HG03520 (cell line): Measurements from ENCODE around the gene CDK6.
A peak's percentile ranks its signal among the peaks of the same experiment; 100 is the strongest.

Source experiments
- ATAC-seq: cut with Tn5 transposase; IDR thresholded peaks from one replicate; pipeline ENCODE4 v1.9.1; 2021; ENCODE audit warnings: mild to moderate bottlenecking, moderate library complexity; ENCODE audit not compliant: unreplicated experiment

The CDK6 gene

DNA sequence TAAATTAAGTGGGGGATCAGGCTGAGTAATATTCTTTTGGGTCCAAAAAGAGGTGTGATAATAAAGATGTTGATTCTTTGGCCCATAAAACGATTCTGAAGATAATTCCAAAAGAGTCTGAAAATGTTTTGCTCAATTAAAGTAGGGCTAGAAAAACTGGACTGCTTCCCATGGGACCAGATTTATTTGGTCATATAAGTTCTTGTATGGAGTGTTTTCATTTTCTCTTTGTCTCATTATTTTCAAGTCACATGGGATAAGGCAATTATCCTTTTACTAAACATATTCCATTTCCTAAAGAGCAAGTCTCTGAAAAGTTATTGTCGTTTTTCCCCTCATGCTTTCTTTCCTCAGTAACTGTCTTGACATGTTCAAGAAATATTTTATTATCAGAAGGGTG is 41.5 kb downstream of the CDK6 start:
- no peak for ATAC-seq

DNA sequence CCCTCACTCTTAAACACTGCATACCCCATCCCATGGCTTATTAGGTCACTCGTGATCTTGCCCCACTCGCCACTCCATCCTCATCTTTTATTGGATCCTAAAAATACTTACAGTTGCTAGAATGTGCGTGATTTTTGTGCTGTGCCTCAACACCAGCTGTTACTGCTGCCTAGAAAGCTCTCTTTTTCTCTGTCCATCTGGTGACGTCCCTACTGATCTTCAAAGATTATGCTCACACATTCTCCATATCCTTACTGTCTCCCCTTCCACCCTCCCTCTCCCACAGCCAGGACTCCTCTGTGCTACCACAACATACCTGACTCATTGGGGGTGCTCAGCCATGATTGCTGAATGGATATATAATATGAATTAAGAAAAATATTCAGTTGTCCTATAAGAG is 42.0 kb downstream of the CDK6 start:
- ATAC-seq: no peak

DNA sequence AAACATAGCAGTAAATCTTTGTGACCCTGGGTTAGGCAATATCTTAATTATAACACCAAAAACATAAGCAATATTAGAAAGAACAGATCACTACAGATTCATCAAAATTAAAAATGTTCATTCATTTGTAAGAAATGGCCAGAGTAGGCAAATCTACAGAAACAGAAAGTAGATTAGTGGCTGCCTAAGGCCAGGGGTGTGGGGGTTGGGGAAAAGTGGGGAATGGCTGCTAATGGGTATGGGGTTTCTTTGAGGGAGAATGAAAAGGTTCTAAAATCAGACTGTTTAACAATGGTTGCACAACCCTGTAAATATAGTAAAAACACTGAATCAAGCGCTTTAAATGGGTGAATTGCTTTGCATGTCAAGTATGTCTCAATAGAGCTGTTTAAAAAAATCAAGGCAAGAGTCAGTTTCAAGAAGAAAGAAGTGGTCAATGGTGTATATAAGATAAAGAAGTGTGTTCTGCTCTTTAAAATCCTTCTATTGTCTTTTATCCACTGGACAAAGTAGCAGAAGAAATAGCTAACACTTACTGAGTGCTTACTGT is 42.6 kb downstream of the CDK6 start:
- ATAC-seq: no peak

DNA sequence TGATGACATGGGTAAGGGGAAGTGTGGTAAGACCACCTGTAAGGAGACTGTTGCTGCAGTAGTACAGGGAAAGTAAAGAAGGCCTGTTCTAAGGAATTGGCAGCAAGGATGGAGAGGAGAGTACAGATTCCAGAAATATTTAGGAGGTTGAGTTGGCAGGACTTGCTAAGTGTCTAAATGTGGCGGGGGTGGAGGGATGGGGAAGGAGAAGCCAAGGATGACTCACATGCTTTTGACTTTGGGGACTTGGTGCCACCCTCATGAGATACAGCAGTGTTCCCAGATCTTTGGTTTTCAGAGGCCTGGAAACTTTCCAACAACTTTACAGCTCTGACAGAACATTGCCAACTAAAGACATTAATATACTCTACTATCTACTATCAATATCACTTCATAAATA is 45.4 kb downstream of the CDK6 start:
- no peak for ATAC-seq

DNA sequence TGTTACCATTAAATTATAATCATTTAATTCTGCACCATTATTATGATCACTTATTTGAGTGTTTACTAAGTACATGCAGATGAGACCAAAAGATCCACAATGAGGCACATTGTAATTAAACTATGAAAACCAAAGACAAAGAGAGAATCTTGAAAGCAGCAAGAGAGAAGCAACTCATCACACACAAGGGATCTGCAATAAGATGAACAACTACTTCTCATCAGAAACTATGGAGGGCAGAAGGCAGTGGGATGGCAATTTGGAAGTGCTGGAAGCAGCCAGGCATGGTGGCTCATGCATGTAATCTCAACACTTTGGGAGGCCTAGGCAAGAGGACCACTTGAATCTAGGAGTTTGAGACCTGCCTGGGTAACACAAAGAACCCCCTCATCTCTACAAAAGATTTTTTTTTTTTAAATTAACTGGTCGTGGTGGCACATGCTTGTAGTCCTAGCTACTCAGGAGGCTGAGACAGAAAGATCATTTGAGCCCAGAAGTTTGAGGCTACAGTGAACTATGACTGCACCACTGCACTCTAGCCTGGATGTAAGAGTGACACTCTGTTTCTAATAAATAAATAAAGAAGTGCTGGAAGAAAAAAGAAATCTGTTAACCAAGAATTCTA is 47.7 kb downstream of the CDK6 start:
- no peak for ATAC-seq

DNA sequence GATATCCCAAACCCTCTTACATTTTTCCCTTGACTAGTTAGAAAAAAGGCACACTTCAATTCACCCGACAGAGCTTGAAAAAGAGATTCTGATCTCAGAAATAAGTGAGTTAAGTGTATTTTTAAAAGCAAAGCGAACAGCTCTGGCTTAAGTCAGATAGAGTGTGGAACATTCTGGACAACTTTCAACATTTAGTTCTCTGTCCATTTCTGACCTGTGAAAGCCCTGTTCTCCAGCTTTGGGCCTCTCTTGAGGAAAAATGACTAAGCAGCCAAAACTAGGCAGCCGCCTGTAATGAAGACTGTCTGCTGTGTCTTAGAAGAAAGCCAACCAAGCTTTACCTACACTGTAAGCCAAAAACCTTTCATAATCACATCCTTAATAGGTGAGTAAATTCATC is 50.5 kb downstream of the CDK6 start:
- ATAC-seq: no peak

DNA sequence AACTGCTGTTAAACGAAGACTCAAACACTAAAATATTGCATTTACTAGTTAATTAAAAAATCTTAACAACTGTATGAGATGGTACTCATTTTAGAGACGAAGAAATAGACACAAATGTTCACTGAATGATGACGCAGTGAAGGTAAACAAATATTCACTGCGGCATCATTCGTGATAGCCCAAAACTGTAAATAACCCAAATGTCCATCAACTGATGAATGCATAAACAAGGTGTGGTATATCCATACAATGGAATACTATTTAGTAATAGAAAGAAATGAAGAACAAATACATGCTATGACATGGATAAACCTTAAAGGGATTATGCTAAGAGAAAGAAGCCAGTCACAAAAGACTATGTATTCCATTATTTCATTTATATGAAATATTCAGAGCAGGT is 51.4 kb downstream of the CDK6 start:
- no peak for ATAC-seq

DNA sequence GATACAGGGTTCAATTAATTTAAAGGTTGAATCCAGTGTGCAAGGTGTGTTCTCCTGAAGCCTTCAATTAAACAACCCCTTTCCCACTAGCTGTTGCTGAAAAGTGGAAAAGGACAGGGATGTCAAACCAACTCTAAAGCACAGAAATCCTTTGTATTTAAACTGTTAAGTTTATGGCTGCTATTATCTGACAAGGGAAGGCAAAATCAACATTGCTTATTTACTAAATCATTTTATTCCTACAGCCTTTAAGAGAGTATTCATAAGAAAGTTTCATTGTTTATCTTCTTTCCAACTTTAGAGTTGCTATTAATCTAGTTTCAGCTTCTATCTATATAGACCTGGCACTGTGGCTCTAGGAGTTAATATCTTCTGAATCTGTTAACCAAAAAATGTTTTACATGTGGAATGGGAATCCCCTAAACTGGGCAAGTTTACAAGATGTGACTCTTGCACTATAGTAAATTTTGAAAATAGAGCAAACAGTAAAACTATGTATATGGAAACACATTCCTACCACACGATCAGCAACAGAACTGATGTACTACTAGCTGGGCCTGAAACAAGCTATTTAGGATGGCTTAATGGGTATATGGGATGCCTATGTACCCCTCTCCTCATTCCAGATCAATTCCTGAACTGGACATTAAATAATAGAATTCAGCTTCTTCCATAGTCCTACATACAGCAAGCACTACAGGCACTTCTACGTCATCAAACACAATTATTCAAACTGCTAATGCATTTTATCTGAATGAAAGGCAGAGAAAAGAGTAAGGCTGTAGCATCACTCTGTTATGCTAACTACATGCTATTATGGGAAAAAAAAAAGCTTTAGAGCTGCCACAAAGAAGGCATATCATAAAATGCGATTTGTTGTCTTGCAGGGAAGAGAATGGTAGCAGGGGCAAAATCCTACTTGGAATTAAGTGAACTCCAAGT is 52.8 kb downstream of the CDK6 start:
- no peak for ATAC-seq

DNA sequence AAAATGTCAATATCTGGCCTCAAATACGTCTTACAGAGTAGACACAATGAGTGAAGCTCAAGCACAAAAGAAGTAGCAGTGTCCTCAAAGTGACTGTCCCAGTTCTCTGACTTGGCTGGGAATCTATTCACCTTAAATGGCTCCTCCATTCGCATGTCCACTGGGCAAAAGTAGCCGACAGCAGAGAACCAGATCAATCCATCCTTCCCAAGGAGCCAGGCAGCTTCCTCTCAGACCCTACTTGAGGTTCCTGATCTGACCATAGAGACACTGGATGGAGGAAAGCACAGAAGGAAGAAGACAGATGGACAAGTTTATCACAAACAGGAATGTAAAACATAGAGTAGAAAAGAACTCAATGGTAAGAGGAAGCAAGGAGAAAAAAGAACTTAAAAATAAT is 53.5 kb downstream of the CDK6 start:
- ATAC-seq: no peak

DNA sequence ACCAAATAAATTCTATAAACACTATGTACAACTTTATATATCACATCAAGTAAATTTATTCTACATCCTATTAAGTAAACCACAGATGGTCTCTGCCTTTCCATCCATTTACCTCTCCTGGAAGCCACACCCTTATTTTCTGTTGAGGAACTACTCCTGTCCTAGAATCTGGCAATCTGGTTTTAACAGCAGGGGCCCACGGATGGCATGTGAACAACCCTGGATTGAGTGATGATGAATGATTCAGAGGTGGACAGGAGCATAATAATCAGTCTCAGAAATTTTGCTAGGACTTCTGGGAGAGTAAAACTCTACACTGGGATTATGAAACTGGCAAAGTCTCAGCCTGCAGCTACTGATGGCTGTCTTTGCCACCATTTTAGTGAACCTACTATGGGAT is 54.1 kb downstream of the CDK6 start:
- no peak for ATAC-seq

DNA sequence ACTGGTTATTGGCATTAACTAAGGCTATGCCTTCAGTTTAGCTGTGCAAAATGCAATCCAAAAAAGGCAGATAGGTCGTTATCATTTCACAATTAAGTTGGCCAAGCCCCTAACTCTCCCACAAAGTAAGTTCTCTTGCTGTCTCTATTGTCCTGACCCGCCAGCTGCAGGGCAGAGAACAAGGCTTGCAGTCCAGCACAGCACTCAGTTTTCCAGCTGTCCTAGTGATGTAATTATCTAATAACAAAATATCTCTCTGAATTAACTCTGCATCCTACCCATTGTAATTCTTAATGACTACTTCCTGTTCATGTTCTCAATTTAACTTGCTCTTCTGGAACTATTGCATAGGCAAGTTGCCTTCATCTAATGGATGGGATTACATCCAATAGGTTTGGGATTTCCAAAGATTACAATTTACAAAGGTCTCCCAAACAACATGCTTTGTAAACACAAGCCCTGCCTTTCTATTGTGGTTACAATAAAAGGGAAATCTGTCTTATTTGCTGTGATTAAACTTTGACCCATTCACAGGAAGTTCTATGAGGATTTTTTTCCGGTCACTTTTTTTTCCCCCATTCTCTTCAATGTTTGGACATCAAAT is 55.2 kb downstream of the CDK6 start:
- ATAC-seq: no peak

DNA sequence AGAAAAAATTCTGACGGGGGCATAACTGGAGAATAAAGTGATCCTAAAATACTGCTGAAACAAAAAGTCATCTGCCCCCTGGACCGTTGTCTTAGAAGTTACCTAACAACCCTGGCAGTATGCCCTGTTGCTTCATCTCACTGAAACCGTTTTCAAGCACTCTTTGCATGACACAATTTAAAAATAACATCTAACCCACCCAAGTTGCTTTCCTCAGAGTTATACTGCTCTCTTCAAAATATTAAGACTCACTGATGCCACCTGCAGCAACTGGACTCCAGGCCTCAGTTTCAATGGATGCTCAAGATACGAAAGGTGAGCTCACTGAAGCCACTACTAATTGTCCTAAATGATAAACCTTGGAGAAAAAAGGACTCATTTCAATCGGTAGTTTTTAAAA is 57.4 kb downstream of the CDK6 start:
- ATAC-seq: peak; percentile 85

DNA sequence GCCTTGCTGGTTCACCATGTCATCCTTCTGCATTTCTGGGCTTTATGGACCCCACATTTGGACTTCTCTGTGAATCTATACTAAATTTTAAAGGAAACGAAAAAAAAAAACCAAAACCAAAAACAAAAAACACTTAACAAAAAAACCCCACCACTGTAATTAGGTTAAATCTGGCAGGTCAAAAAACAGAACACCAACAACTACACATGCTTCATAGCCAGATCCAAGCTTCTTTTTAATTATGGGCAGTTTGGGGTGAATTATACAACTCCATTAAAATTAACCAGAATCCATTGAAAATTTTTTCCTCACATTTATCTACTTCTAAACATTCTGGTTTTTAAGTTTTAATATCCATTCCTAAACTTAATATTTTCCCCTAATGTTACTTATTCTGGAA is 58.4 kb downstream of the CDK6 start:
- no peak for ATAC-seq

DNA sequence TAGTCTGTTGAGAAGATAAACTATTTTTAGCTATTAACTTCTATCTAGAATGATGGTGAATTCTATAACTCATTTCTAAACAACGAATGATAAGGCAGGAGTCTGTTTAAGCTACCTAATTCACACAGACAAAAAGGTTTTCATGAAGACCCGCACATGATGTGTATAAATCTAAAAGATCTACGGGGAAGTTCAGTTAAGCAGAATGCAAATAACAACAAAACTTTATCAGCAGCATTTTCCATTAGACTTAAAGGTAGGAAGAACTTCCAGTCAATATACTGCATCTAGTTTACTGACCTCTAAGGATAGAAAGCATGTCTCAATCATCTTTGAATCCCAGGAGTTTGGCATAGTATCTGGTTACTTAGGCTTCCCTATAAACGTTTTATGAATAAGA is 62.6 kb downstream of the CDK6 start:
- ATAC-seq: no peak

DNA sequence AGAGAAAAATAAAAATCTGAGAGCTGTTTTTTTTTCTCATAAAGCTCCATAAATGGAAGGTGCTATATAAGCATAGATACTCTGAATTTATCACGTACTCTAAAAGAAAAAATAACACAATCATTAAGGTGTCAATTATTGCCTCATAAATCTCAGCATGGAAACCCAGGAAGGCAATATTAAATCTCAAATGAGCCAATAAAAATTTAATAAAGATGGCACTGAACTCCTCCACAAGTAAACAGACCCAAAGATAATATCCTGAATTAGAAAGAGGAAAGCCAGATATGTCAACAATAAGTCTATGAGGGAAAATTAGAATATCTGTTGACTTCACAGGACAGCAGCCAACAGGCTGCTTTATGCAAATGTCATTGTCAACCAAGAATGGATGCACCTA is 66.5 kb downstream of the CDK6 start:
- ATAC-seq: no peak

DNA sequence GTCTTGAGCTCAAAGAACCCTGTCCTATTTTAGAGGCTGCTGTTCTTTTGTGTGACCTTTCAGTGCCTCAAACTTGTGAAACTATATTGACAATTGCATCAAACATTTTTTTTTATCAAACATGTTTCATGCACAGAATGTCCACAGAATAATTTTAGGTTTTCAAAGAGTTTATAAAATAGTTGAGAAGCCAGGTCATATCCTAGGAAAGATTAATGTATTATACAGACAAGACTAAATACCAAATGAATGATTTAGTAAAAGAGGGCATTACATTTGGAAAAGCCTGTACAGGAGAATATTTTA is 67.0 kb downstream of the CDK6 start:
- ATAC-seq: no peak

DNA sequence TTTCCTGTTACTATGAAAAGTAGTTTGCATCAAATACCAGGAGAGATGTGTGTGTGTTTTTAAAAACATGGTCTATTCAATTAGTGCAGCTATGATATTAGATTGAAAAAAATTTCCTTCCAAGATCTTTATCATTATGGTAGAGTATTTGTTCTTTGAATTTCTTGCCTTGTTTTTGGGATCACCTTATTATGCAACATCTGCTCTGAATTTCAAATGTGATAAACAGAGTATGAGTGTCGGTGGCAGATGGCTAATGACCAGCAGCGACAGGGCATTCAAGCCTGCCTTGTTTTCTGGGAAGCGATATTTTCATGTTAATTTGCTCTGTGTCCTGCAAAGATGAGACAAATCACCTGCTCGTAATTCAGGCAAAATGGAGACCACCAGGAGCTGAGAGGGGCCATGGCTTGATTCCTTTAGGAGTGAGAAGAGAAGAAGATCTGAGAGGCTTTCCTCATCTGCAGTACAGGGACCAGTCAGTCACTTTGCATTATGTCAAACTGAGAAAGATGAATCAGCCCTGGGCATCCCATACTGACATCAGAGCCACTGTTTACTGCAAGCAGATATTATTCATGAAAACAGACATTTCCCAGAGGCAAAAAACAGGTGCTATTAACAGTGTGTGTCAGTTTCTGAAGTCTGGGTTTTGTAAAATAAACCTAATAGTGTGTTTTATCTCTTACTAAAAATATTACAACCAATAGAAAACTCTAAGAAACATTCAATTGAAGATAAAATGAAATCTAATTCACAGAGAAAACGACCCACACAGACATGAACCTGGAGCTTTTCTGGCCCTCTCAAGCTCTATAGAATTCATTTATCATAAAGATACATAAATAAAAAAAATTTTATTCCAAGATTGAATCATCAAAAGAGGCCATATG is 67.6 kb downstream of the CDK6 start:
- ATAC-seq: peak; percentile 88

DNA sequence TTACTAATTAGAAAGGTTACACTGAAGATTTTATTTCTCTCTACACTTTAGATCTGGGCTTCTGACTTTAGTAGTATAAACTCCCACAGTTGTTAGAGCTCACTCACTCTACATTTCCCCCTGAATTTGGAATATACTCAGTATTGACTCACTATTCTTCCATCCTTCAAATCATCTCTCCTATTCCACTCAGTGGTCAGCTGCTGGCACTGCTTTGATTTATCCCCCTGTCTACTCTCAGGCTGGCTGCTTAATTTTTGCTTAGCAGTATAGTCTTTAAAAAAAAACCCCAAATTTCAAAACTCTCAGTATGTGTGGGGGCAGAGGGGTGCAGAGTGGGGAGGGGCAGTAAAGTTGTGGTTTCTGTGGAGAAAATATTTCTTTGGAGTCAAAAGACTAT is 68.9 kb downstream of the CDK6 start:
- ATAC-seq: no peak

DNA sequence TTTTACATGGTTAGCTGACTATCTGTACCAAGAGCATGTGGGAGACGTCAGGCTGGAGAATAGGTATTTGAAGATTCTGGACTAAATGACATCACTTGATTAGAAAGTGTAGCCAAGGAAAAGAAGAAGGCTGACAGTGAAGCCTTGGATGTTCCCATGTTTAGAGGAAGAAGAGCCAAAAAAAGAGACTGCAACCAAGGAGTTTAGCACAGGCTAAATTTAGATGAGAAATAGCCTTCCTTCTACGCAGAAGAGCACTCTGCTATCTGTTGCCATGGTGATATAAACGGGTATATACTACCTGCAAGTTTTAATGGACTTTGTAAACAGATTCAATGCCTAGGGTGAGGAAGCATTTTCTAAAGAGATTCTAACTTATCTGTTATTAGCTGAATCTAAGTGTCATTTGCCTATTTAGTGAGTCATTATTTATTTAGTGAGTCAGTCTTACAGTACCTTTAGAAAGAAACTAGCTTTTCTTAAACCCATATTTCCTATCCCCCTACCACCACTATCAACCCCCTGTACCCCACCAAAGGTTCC is 69.8 kb downstream of the CDK6 start:
- no peak for ATAC-seq

DNA sequence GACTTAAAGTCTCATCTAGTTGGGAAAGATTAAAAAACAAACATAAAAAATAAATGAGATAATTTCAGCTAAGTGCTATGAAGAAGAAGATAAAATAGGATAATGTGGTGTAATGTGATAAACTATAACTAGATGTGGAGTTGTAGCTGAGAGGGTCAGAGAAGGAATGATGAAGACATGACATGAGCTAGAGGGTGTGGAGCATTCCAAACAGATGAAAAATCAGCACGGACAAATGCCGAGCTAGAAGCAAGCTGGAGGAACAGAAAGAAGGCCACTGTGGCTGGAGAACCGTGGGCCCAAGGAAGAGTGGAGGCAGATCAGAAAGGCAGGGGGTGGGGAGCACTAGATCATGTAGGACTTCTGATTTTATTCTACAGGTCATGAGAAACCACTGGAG is 70.6 kb downstream of the CDK6 start:
- no peak for ATAC-seq
